Measurements from ENCODE around the gene RGS5.

RGS5 gene

GRCh38 chr1:163141556-163141955, 61.2 kb downstream of the RGS5 start:
- DNase-seq = no peak

GRCh38 chr1:163137556-163138265, 65.0 kb downstream of the RGS5 start:
- no peak for DNase-seq

- DNase-seq = no peak
Observed at GRCh38 chr1:163131981-163132380, 70.7 kb downstream of the RGS5 start.

- DNase-seq = no peak
Observed at GRCh38 chr1:163130225-163130856, 72.4 kb downstream of the RGS5 start.

GRCh38 chr1:163128282-163128681, 74.4 kb downstream of the RGS5 start:
- no peak for DNase-seq

GRCh38 chr1:163124812-163125211, 77.9 kb downstream of the RGS5 start:
- DNase-seq = no peak

GRCh38 chr1:163120372-163120771, 82.3 kb downstream of the RGS5 start:
- DNase-seq = no peak

GRCh38 chr1:163119707-163120106, 83.0 kb downstream of the RGS5 start:
- no peak for DNase-seq

GRCh38 chr1:163115887-163116286, 86.8 kb downstream of the RGS5 start:
- no peak for DNase-seq

- no peak for DNase-seq
Observed at GRCh38 chr1:163107655-163108054, 95.1 kb downstream of the RGS5 start.

- DNase-seq = no peak
Observed at GRCh38 chr1:163106364-163106987, 96.2 kb downstream of the RGS5 start.

GRCh38 chr1:163104385-163105099, 98.2 kb downstream of the RGS5 start:
- DNase-seq = no peak

GRCh38 chr1:163102590-163102989, 100.1 kb downstream of the RGS5 start:
- DNase-seq = no peak

- DNase-seq = no peak
Observed at GRCh38 chr1:163095213-163095612, 107.5 kb downstream of the RGS5 start.

- no peak for DNase-seq
Observed at GRCh38 chr1:163094589-163094988, 108.1 kb downstream of the RGS5 start.

- DNase-seq = no peak
Observed at GRCh38 chr1:163094182-163094581, 108.5 kb downstream of the RGS5 start.

- DNase-seq = no peak
Observed at GRCh38 chr1:163093579-163093978, 109.1 kb downstream of the RGS5 start.

- DNase-seq = peak; percentile 46
Observed at GRCh38 chr1:163093169-163093568, 109.5 kb downstream of the RGS5 start.
